Activated CD8-positive, alpha-beta T cell treated with anti-CD3 and anti-CD28 coated beads for 36 hours (primary cell): ENCODE data around the gene BMPER. TPM values are rescaled to one million over a fixed set of nuclear protein-coding genes. Genes with fewer than 3 reads are reported as not detected.

Experiments used
- ATAC-seq: fragments of 200-7000 bp; cut with Tn5 transposase; one replicate; pipeline ENCODE4 v1.10.0; 2021; ENCODE audit warnings: mild to moderate bottlenecking, moderate library complexity
- CTCF ChIA-PET: fragments of 350-600 bp; sonication (Branson Sonifier 250); formaldehyde crosslinking; loops from one replicate; lab custom pipeline; 2021; ENCODE audit warnings: antibody characterized with exemption; lab: Charles Lee
- POLR2A ChIA-PET: fragments of 350-600 bp; sonication (Branson Sonifier 250); formaldehyde crosslinking; loops from one replicate; lab custom pipeline; 2021; ENCODE audit warnings: antibody characterized with exemption; lab: Charles Lee
- DNase-seq: peaks from one replicate; pipeline ENCODE4 v3.0.0-alpha.2; 2020
- H3K27ac Mint-ChIP-seq: one replicate; pipeline ENCODE4 v1.8.0; 2021; ENCODE audit warnings: mild to moderate bottlenecking, mixed read lengths
- H3K27me3 Mint-ChIP-seq: one replicate; pipeline ENCODE4 v1.8.0; 2021; ENCODE audit warnings: mixed read lengths
- H3K36me3 Mint-ChIP-seq: one replicate; pipeline ENCODE4 v1.8.0; 2021; ENCODE audit warnings: low read depth, mixed read lengths
- H3K4me1 Mint-ChIP-seq: one replicate; pipeline ENCODE4 v1.8.0; 2021; ENCODE audit warnings: low read depth, mixed read lengths
- H3K4me3 Mint-ChIP-seq: one replicate; pipeline ENCODE4 v1.8.0; 2021; ENCODE audit warnings: mild to moderate bottlenecking, moderate library complexity, mixed read lengths
- H3K9me3 Mint-ChIP-seq: one replicate; pipeline ENCODE4 v1.8.0; 2021; ENCODE audit warnings: mixed read lengths
- intact Hi-C: fragments of 100-400 bp; cut with micrococcal nuclease; formaldehyde crosslinking; loops from one replicate; pipeline ENCODE4 v1.10.0; 2022
- total RNA-seq, 2 experiments: library from RNA; stranded (reverse); gene quantifications; one replicate each; pipeline ENCODE4 v1.2.3, GENCODE V29; 2021
- TF ChIP-seq, protein P1 (sequence below): fragments of 200-600 bp; IDR thresholded peaks from one replicate; pipeline ENCODE4 v1.8.0; 2022; ENCODE audit warnings: antibody characterized with exemption, mild to moderate bottlenecking

BMPER gene
- total RNA-seq, 2 experiments from 2014 or later, result not detected

DNA sequence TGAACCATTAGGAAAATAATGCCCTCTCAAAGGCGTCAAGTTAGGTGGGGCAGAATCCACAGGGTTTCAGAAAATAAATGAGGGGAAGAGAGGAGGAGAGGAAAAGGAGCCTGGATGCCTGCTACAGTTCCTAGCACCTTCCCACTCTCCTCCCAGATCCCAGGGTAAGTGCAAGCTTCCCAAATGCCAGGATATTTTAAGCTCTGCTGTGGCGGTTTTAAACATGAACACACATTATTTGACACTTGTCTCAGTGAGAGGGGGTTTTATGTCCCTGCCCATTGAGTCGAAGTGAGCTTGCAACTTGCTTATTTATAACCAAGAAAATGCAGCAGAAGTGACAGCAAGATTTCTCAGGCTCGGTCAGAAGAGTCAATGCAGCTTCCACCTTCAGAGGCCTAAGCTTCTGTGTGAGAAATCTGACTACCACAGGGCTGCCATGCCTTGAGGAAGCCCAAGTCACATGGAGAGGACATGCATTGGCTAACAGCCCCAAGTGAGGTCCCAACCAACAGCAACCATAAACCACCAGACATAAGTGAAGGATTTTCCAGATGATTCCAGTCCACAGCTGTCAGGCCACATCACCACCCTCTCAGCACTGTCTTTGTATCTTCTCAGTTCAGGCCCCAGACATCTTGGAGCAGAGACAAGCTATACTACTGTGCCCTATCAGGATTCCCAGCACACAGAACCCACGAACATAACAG lies 17.9 kb upstream of the BMPER start:
- TF ChIP-seq, protein P1, sequence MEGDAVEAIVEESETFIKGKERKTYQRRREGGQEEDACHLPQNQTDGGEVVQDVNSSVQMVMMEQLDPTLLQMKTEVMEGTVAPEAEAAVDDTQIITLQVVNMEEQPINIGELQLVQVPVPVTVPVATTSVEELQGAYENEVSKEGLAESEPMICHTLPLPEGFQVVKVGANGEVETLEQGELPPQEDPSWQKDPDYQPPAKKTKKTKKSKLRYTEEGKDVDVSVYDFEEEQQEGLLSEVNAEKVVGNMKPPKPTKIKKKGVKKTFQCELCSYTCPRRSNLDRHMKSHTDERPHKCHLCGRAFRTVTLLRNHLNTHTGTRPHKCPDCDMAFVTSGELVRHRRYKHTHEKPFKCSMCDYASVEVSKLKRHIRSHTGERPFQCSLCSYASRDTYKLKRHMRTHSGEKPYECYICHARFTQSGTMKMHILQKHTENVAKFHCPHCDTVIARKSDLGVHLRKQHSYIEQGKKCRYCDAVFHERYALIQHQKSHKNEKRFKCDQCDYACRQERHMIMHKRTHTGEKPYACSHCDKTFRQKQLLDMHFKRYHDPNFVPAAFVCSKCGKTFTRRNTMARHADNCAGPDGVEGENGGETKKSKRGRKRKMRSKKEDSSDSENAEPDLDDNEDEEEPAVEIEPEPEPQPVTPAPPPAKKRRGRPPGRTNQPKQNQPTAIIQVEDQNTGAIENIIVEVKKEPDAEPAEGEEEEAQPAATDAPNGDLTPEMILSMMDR, result no peak
- no peak for ATAC-seq
- intact Hi-C loops, result no loop called here
- no peak overlapping the region for H3K4me3 Mint-ChIP-seq
- DNase-seq, result no peak
- no peaks in the 10 kb centered on the region for H3K9me3 Mint-ChIP-seq
- H3K27me3 Mint-ChIP-seq, result peaks cover 19% of the 10 kb centered on the region
- no peak overlapping the region for H3K27ac Mint-ChIP-seq
- ChIA-PET POLR2A (interaction anchor here (1.0 kb wide), 1 partner anchor 38 kb away, joined by 3 read pairs; no protein-coding TSS in a partner anchor), CTCF (interaction anchor here (0.8 kb wide), 1 partner anchor 46 kb away, joined by 4 read pairs; no protein-coding TSS in a partner anchor)
- H3K36me3 Mint-ChIP-seq, result no peaks in the 10 kb centered on the region
- H3K4me1 Mint-ChIP-seq, result no peaks in the 10 kb centered on the region

DNA sequence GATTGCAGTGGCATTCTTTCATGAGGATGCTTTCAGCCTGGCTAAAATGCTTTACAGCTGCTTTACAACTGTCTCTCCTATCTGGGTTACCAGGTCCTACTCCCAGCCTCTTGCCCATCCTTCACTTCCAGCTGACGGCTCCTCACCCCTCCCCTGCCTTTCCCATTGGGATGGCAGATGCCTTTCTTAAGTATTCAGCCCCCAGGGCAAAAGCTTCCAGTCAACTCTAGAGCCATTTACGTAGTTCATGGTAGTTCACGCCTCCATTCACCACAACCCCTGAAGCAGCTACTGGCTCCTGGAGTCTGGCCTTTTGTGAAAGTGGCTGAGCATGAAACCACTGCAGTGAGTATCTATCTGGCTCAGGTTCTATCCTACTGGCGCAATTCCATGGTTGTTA lies 17.2 kb upstream of the BMPER start:
- DNase-seq (no peak), ATAC-seq (no peak)
- intact Hi-C loops, result no loop called here
- H3K4me3 Mint-ChIP-seq, result no peak overlapping the region
- H3K36me3 Mint-ChIP-seq, result no peaks in the 10 kb centered on the region
- POLR2A ChIA-PET, result interaction anchor here (1.0 kb wide), 1 partner anchor 37 kb away, joined by 3 read pairs; no protein-coding TSS in a partner anchor
- H3K27ac Mint-ChIP-seq, result no peak overlapping the region
- no peaks in the 10 kb centered on the region for H3K9me3 Mint-ChIP-seq
- TF ChIP-seq, protein P1, result no peak
- no peaks in the 10 kb centered on the region for H3K4me1 Mint-ChIP-seq
- H3K27me3 Mint-ChIP-seq, result peaks cover 24% of the 10 kb centered on the region
- CTCF ChIA-PET, result no interaction called here

DNA sequence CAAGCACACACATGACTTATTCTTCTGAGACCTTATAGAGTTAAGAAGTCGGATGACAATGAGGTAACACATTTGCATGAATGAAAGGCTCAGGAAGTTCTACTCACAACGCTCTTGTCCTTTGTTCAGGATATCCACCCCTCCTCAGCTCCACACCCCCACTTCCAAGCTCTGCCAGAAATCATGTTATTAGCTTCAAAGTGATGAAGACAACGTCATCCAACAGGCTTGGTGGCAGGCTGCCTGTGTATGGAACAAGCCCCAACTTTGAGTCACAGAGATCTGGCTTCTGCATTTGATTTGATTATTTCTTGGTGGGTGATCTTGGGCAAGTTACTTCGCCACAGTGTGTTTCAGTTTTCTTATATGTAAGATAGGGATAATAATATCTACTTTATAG lies 12.4 kb upstream of the BMPER start:
- Mint-ChIP-seq H3K4me3 (no peak overlapping the region), H3K27ac (no peak overlapping the region), H3K9me3 (no peaks in the 10 kb centered on the region), H3K36me3 (no peaks in the 10 kb centered on the region), H3K27me3 (peaks cover 31% of the 10 kb centered on the region), H3K4me1 (peaks cover 8% of the 10 kb centered on the region)
- no peak for DNase-seq
- POLR2A ChIA-PET, result no interaction called here
- intact Hi-C loops, result loop anchor here (10.0 kb wide), 1 partner anchor 138 kb away; no protein-coding TSS in a partner anchor
- no peak for ATAC-seq
- CTCF ChIA-PET, result interaction anchor here (1.2 to 4.2 kb wide), 3 partner anchors 17 to 56 kb away, joined by 3 to 29 read pairs (median 3); no protein-coding TSS in a partner anchor
- TF ChIP-seq, protein P1, result no peak

DNA sequence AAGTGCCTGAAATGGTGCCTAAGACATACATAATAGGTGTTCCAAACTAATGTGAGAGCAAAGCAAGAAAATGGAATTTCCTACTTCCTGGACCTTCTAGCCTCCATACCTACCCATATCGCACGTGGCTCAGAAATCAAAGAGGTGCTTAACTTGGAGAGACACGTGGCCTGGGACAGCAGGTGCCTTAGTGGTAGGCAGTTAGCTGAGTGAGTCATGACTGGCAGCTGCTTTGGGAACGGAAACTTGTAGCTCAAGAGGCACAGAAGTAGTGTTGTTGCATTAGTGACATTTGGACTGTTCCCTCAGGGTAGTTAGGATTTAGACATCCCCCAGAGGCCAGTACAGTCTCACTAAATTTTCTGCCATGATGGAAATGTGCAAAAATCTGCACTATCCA lies 12.0 kb upstream of the BMPER start:
- CTCF ChIA-PET, result interaction anchor here (0.9 to 4.2 kb wide), 5 partner anchors 11 to 703 kb away, joined by 3 to 29 read pairs (median 3); partner anchors contain the start of gene BMPER

More for the DNA sequence above, 12.0 kb upstream of the BMPER start:
- Mint-ChIP-seq H3K27ac (no peak overlapping the region), H3K4me1 (peaks cover 8% of the 10 kb centered on the region), H3K9me3 (no peaks in the 10 kb centered on the region), H3K27me3 (peaks cover 33% of the 10 kb centered on the region), H3K4me3 (no peak overlapping the region), H3K36me3 (no peaks in the 10 kb centered on the region)
- ATAC-seq (no peak), DNase-seq (no peak)
- TF ChIP-seq, protein P1, result no peak
- POLR2A ChIA-PET, result no interaction called here
- intact Hi-C loops, result loop anchor here (10.0 kb wide), 1 partner anchor 139 kb away; no protein-coding TSS in a partner anchor
